Measurements from ENCODE around the gene TFF3.

The TFF3 gene

DNA sequence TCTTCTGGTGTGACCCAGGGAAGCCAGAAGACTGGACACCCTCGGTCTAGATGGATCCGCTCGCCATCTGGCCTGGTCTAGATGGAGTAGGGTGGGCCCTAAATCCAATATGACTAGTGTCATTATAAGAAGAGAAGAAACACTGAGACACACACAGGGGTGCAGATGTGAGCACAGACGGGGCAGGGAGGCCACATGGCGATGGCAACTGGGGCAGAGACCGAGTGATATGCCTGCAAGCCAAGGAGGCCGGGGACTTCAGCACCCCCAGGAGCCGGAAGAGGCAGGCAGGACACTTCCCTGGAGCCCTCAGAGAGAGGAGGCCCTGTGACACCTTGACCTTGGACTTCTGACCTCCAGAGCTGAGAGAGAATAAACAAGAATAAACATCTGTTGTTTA, 5.6 kb upstream of the TFF3 start:
- DNase-seq (ENCODE audit: low read depth), result no peak

- DNase-seq (ENCODE audit: low read depth), result no peak
Measured at GRCh38 chr21:42319851-42320572, 4.8 kb upstream of the TFF3 start.

- DNase-seq (ENCODE audit: low read depth), result no peak
Measured at GRCh38 chr21:42319376-42319775, 4.2 kb upstream of the TFF3 start.

- no peak for DNase-seq (ENCODE audit: low read depth)
Measured at GRCh38 chr21:42317826-42318746, 2.9 kb upstream of the TFF3 start.

- DNase-seq (ENCODE audit: low read depth), result no peak
Measured at GRCh38 chr21:42317341-42317741, 2.1 kb upstream of the TFF3 start.

DNA sequence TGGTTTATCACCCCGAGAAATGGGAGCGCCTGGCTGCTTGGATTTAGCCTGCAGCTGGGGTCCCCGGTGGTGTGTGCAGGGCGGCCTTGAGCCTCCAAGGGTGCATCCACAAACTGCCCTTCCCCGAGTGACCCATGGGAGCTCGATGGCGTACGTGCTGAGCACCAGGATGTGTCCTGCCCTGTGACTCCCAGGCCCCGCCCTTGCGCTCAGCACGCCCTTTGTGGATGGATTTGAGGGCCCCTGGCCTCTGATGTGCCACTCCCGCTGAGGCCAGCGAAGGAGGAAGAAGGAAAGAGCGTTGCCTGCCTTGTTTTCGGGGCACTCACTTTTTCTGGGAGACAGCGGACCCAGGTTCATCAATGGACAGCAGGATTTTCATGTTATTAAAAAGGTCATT, 1.7 kb upstream of the TFF3 start:
- no peak for DNase-seq (ENCODE audit: low read depth)

GRCh38 chr21:42314616-42315295, 453 bp downstream of the TFF3 start:
- no peak for DNase-seq (ENCODE audit: low read depth)

DNA sequence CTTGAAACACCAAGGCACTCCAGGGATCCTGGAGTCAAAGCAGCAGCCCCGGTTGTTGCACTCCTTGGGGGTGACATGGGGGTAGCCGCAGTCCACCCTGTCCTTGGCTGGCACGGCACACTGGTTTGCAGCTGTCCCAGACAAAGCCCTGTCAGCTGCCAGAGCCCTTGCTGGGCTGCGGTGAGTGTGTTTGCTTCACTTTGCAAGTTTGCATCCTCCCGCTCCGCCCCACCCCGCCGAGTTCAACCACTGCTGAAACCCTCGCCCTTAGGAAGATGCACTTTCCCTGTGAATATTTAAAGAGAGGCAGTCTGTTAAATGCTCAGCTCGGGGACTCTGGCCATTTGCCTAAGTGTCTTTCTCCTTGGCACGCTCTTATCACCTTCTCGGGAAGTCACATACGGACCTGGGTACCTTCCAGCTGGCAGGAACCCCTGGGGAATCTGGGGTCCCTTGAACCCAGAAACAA, 1.7 kb downstream of the TFF3 start:
- no peak for DNase-seq (ENCODE audit: low read depth)

GRCh38 chr21:42312626-42313104, 2.5 kb downstream of the TFF3 start:
- no peak for DNase-seq (ENCODE audit: low read depth)

- no peak for DNase-seq (ENCODE audit: low read depth)
Measured at GRCh38 chr21:42311816-42312625, 3.2 kb downstream of the TFF3 start.

GRCh38 chr21:42311160-42311559, 4.0 kb downstream of the TFF3 start:
- DNase-seq (ENCODE audit: low read depth), result no peak

- DNase-seq (ENCODE audit: low read depth), result no peak
Measured at GRCh38 chr21:42310411-42311001, 4.7 kb downstream of the TFF3 start.

- peak; percentile 43 for DNase-seq (ENCODE audit: low read depth)
Measured at GRCh38 chr21:42309753-42310213, 5.4 kb downstream of the TFF3 start.

DNA sequence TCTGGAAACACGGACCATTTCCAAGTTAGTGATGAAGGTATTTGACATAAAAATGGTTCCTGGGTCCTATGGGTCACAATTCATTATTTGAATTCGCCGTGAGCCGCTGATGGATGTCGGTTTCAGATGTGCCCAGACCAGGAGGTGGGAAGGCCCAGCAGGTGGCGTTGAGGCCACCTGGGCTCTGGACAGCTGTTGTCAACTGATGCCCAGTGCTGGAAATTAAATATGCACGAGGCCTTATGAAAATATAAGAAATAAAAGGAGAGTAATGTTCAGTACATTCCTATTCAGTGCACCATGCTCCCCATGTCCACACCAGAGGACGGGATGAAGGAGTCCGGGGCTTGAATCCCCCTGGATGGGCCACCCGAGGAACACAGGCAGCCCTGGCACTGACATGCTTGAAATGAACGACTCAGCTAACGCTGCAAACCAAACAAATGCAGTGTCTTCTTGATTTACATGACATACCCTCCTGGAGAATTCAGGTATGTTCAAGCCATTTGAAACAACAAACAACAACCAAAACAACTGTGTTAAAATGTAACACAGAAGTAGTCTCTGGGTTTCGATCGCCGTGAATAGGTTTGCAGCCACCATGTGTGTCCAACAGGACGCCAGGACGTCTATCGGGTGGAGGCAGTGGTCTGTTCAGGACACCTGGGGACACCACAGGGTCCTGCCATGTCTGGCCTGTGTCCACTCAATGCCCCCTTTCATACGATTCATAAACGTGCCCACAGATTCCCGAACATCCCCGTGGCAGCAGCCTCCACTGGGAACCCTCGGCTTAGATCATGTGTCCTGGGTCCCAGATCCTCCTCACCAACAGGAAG, 6.1 kb downstream of the TFF3 start:
- DNase-seq (ENCODE audit: low read depth), result no peak

DNA sequence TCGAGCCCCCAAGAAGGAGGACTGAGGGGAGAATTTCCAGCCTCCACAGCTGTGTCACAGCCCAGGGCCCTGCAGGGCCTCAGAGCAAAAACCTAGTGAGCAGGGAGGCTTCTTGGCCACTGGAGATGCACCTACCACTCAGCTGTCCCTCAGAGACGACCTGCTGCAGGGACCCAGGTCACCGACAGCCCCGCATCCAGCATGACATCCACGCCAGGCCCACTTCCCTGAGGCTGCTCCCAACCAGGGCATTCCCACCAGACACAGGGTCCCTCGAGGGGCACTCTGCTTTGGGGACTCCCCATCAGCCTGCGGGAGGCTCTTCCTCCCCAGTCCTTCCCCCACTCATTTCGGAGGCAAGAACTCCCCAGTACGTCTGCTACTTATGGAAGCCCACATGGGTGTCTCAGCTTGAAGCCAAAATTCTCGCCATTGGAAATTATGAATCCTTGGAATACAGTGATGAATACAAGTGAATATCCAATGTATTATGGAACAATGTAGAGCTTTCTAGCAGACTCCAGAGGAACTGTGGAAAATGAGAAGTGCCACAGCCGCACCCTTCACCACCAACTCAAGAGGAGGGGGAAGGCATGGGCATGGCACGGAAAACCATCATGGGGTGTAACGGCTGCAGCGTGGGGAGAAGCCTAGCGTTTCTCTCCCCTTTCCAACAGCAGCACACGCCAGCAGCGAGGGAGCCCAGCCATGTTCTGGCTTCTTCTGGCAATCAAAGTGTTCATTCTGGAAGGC, 6.9 kb downstream of the TFF3 start:
- no peak for DNase-seq (ENCODE audit: low read depth)

GRCh38 chr21:42307106-42307505, 8.1 kb downstream of the TFF3 start:
- DNase-seq (ENCODE audit: low read depth), result no peak

DNA sequence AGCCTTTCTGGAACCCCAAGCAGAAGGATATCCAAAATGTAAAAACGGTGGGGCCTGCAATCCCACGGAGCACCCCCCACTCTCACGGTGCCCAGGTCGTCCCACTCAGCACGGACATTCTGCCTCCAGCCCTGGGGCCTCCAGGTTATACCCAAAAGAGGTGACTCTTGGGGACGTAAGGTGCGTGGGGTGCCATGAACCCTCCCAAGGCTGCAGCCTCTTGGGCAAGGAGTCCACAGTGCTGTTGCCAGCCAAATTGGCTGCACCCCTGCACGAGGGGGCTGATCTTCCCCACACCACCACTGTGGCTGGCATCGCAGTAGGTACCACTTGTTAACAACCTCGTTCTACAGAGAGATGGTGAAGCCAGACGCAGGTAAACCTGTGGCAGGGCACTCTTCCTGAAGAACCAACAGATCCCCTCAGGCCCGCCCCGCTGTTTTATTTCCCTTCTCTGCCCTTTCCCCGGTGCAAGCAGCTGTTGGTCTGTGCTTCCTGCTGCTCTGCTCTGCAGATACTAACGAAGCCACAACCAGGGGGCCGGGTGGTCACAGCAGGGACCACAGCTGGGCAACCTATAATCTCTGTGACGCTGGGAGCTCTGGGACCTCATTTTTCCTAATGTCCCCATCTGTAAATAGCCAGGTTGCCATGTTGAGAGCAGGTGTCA, 8.7 kb downstream of the TFF3 start:
- DNase-seq (ENCODE audit: low read depth), result no peak

GRCh38 chr21:42305707-42306147, 9.5 kb downstream of the TFF3 start:
- DNase-seq (ENCODE audit: low read depth), result no peak
